H1 (cell line): ENCODE results near the gene PNLDC1. TPM values are rescaled to one million over a fixed set of nuclear protein-coding genes. Genes with fewer than 3 reads are reported as not detected.

Experiments
- CTCF ChIA-PET: fragments of 300-600 bp; sonication (Branson Sonifier 250); formaldehyde crosslinking; loops from one replicate; lab custom pipeline; 2021; ENCODE audit not compliant: partially characterized antibody; lab: Charles Lee
- POLR2A ChIA-PET: fragments of 300-600 bp; sonication (Branson Sonifier 250); formaldehyde crosslinking; loops from one replicate; lab custom pipeline; 2021; ENCODE audit warnings: inconsistent platforms; ENCODE audit not compliant: partially characterized antibody; lab: Charles Lee
- DNase-seq, 2 experiments: peaks; one replicate each; pipeline versions ENCODE4 v3.0.0 to v3.0.0-alpha.2; 2010 to 2022; ENCODE audit warnings: low spot score in 2 of 2, low read depth in 1 of 2, mixed read lengths in 1 of 2
- FAIRE-seq: peaks from 2 replicates; lab custom pipeline; 2011; peaks lifted over from hg19 to GRCh38; lab: Jason Lieb, UNC
- H2AFZ ChIP-seq: 2 replicates; pipeline ENCODE4 v1.8.1; 2012; ENCODE audit warnings: low read length, inconsistent platforms
- H2AK5ac ChIP-seq: 2 replicates; pipeline ENCODE4 v1.6.1; 2013; ENCODE audit warnings: low read depth, low read length
- H2BK120ac ChIP-seq: replicated peaks from 2 replicates; pipeline ENCODE3; 2013; ENCODE audit warnings: low read depth, low read length, inconsistent platforms
- H2BK12ac ChIP-seq: 2 replicates; pipeline ENCODE4 v1.6.1; 2013; ENCODE audit warnings: low read depth, low read length
- H2BK15ac ChIP-seq: 2 replicates; pipeline ENCODE4 v1.6.1; 2013; ENCODE audit warnings: low read length
- H2BK20ac ChIP-seq: 2 replicates; pipeline ENCODE4 v1.6.1; 2013; ENCODE audit warnings: low read length
- H2BK5ac ChIP-seq: 2 replicates; pipeline ENCODE4 v1.6.1; 2013; ENCODE audit warnings: low read depth, low read length
- H3K14ac ChIP-seq: 2 replicates; pipeline ENCODE4 v1.6.1; 2013; ENCODE audit warnings: inconsistent platforms; ENCODE audit not compliant: insufficient read length
- H3K18ac ChIP-seq: 2 replicates; pipeline ENCODE4 v1.6.1; 2013; ENCODE audit warnings: low read length; ENCODE audit errors: extremely low read depth
- H3K23ac ChIP-seq: 2 replicates; pipeline ENCODE4 v1.6.1; 2013; ENCODE audit warnings: inconsistent platforms; ENCODE audit not compliant: insufficient read length
- H3K23me2 ChIP-seq: 2 replicates; pipeline ENCODE4 v1.6.1; 2013; ENCODE audit warnings: low read depth, low read length
- H3K27ac ChIP-seq: 2 replicates; pipeline ENCODE4 v1.6.1; 2011; ENCODE audit warnings: low read depth, low read length, inconsistent platforms
- H3K27me3 ChIP-seq, 4 experiments: replicated peaks in 1 of 4; 1 replicate in 1 of 4; 2 replicates in 3 of 4; pipeline versions ENCODE4 v1.6.1 to v1.8.1; 2011 to 2013; ENCODE audit warnings: low read length in 3 of 4, mild to moderate bottlenecking in 3 of 4, inconsistent platforms in 2 of 4, mixed read lengths in 2 of 4, moderate library complexity in 1 of 4; ENCODE audit not compliant: control insufficient read depth in 3 of 4, insufficient read depth in 3 of 4; ENCODE audit errors: extremely low read depth in 1 of 4
- H3K36me3 ChIP-seq, 4 experiments: 2 replicates each; pipeline versions ENCODE4 v1.6.1 to v1.8.1; 2011 to 2013; ENCODE audit warnings: mild to moderate bottlenecking in 4 of 4, low read length in 3 of 4, moderate library complexity in 2 of 4, control low read depth in 1 of 4, inconsistent platforms in 1 of 4; ENCODE audit not compliant: insufficient read depth in 4 of 4, control insufficient read depth in 2 of 4
- H3K4ac ChIP-seq: replicated peaks from 2 replicates; pipeline ENCODE3; 2013; ENCODE audit warnings: low read length, low read depth, mixed read lengths, inconsistent platforms; ENCODE audit not compliant: insufficient read length
- H3K4me1 ChIP-seq, 4 experiments: replicated peaks in 1 of 4; 1 replicate in 1 of 4; 2 replicates in 3 of 4; pipeline versions ENCODE4 v1.6.1 to v1.8.1; 2011 to 2013; ENCODE audit warnings: low read length in 3 of 4, inconsistent platforms in 2 of 4, mixed read lengths in 1 of 4; ENCODE audit not compliant: insufficient read depth in 4 of 4, control insufficient read depth in 3 of 4
- H3K4me2 ChIP-seq, 2 experiments: 2 replicates each; pipeline versions ENCODE4 v1.6.1 to v1.8.1; 2011 to 2013; ENCODE audit warnings: low read depth in 2 of 2, low read length in 2 of 2, control low read depth in 1 of 2, inconsistent platforms in 1 of 2, mild to moderate bottlenecking in 1 of 2; ENCODE audit not compliant: insufficient read depth in 1 of 2
- H3K4me3 ChIP-seq, 4 experiments: fragments of 200-600, 300-600 bp in 1 of 4; sonication (generic), shearing (Covaris generic), sonication (Bioruptor Twin) in 1 of 4; 2 replicates each; pipeline versions ENCODE4 v1.5.1 to v1.8.1; 2011 to 2016; ENCODE audit warnings: low read length in 4 of 4, low read depth in 3 of 4, control low read depth in 2 of 4, inconsistent platforms in 2 of 4, mild to moderate bottlenecking in 2 of 4, mixed read lengths in 1 of 4, moderate library complexity in 1 of 4; ENCODE audit not compliant: insufficient read depth in 2 of 4; ENCODE audit errors: extremely low read depth in 1 of 4
- H3K56ac ChIP-seq: replicated peaks from 2 replicates; pipeline ENCODE3; 2013; ENCODE audit warnings: low read depth, mild to moderate bottlenecking, mixed read lengths, low read length, inconsistent platforms; ENCODE audit not compliant: insufficient read length
- H3K79me1 ChIP-seq: 2 replicates; pipeline ENCODE4 v1.6.1; 2013; ENCODE audit warnings: low read depth, low read length, control low read depth
- H3K79me2 ChIP-seq, 2 experiments: 2 replicates each; pipeline versions ENCODE4 v1.6.1 to v1.8.1; 2012 to 2013; ENCODE audit warnings: low read length in 2 of 2, mild to moderate bottlenecking in 2 of 2, inconsistent platforms in 1 of 2; ENCODE audit not compliant: insufficient read depth in 2 of 2, control insufficient read depth in 1 of 2
- H3K9ac ChIP-seq, 4 experiments: replicated peaks in 1 of 4; 1 replicate in 1 of 4; 2 replicates in 3 of 4; pipeline versions ENCODE4 v1.6.1 to v1.8.1; 2011 to 2013; ENCODE audit warnings: low read depth in 3 of 4, low read length in 3 of 4, control low read depth in 2 of 4, mild to moderate bottlenecking in 2 of 4, moderate library complexity in 2 of 4, inconsistent platforms in 1 of 4; ENCODE audit errors: extremely low read depth in 1 of 4
- H3K9me3 ChIP-seq, 2 experiments: 2 replicates each; pipeline versions ENCODE4 v1.6.1 to v1.8.1; 2012 to 2013; ENCODE audit warnings: mild to moderate bottlenecking in 2 of 2, moderate library complexity in 2 of 2, control low read depth in 1 of 2, inconsistent platforms in 1 of 2, low read depth in 1 of 2, low read length in 1 of 2, mixed read lengths in 1 of 2; ENCODE audit not compliant: insufficient read depth in 2 of 2
- H4K20me1 ChIP-seq, 2 experiments: replicated peaks in 1 of 2; 2 replicates each; pipeline versions ENCODE3 to v1.8.1; 2011 to 2013; ENCODE audit warnings: inconsistent platforms in 2 of 2, low read length in 2 of 2, mild to moderate bottlenecking in 1 of 2; ENCODE audit not compliant: insufficient read depth in 2 of 2, control insufficient read depth in 1 of 2
- H4K5ac ChIP-seq: 2 replicates; pipeline ENCODE4 v1.6.1; 2013; ENCODE audit warnings: low read length, low read depth, mixed read lengths, inconsistent platforms; ENCODE audit not compliant: insufficient read length
- H4K8ac ChIP-seq: 2 replicates; pipeline ENCODE4 v1.8.0; 2013; ENCODE audit warnings: mild to moderate bottlenecking, moderate library complexity, low read length, inconsistent platforms; ENCODE audit not compliant: insufficient read depth; ENCODE audit errors: extremely low read depth
- H4K91ac ChIP-seq: replicated peaks from 2 replicates; pipeline ENCODE3; 2013; ENCODE audit warnings: low read length, mixed read lengths, inconsistent platforms; ENCODE audit not compliant: insufficient read length
- CBX8 ChIP-seq: fragments of 300-800, 300-1000 bp; sonication (generic); IDR thresholded peaks from 2 replicates; pipeline ENCODE4 v1.7.1; 2016; ENCODE audit warnings: low read depth, low read length, borderline replicate concordance
- CTBP2 ChIP-seq: IDR thresholded peaks from 2 replicates; pipeline ENCODE4 v1.7.0; 2011; ENCODE audit warnings: borderline replicate concordance, mild to moderate bottlenecking, moderate library complexity, mixed read lengths, low read length; ENCODE audit not compliant: insufficient read depth, insufficient read length
- KDM5A ChIP-seq: fragments of 200-600 bp; IDR thresholded peaks from 2 replicates; pipeline ENCODE4 v1.7.1; 2012; ENCODE audit warnings: mild to moderate bottlenecking, low read length, inconsistent platforms, mixed read lengths
- NRF1 ChIP-seq: IDR thresholded peaks from 2 replicates; pipeline ENCODE4 v1.6.1; 2011; ENCODE audit warnings: mild to moderate bottlenecking, low read depth, low read length, improper control_type of control experiment
- RNF2 ChIP-seq: fragments of 200-900, 300-1000 bp; sonication (generic); IDR thresholded peaks from 2 replicates; pipeline ENCODE4 v1.7.1; 2016; ENCODE audit warnings: borderline replicate concordance, low read depth, mild to moderate bottlenecking, antibody characterized with exemption, low read length; ENCODE audit not compliant: poor library complexity, severe bottlenecking; ENCODE audit errors: missing control alignments
- SIRT6 ChIP-seq: IDR thresholded peaks from one replicate; pipeline ENCODE4 v1.7.1; 2012; ENCODE audit warnings: low read length, inconsistent platforms
- SP4 ChIP-seq: IDR thresholded peaks from 2 replicates; pipeline ENCODE4 v1.6.1; 2012; ENCODE audit warnings: low read length, inconsistent platforms
- WGBS, 2 experiments: shearing (Covaris generic) in 1 of 2; methylation state at CpG; one replicate each; pipeline versions ENCODE4 v1.1.6 to v1.1.7; 2013 to 2015; ENCODE audit warnings: low lambda C conversion rate in 2 of 2, mixed read lengths in 2 of 2, inconsistent platforms in 1 of 2, low coverage in 1 of 2, missing lambda C conversion rate in 1 of 2; ENCODE audit not compliant: insufficient replicate concordance in 2 of 2, insufficient coverage in 1 of 2, insufficient read length in 1 of 2; ENCODE audit errors: extremely low coverage in 1 of 2, missing lambda C conversion rate in 1 of 2; 5-methylcytosine and 5-hydroxymethylcytosine counted together
- polyA plus RNA-seq, 7 experiments: library from polyadenylated mRNA; depleted of rRNA in 3 of 7; stranded (reverse) in 5 of 7; unstranded in 2 of 7; fragments of >200 nt in 5 of 7; fragments of 200-250 nt in 2 of 7; gene quantifications; 1 replicate in 5 of 7; 2 replicates in 1 of 7; 4 replicates in 1 of 7; pipeline versions ENCODE4 v1.2.1 to v1.2.3, GENCODE V29; 2011 to 2013; ENCODE audit warnings: missing spikeins in 2 of 7, mixed read lengths in 2 of 7
- total RNA-seq: library from RNA; stranded (reverse); fragmentation: NEBNext Ultra II Directional; extraction: Animal tissue kit (Norgen Biotek cat#: 25700); gene quantifications from 2 replicates; pipeline ENCODE4 v1.2.1, GENCODE V29; 2021

PNLDC1 gene
- total and polyA plus RNA-seq, 2 of the 8 experiments (the other 6 are each of a cell fraction or from before 2014, with no cell fraction given), result 0.15 to 0.34 TPM

DNA sequence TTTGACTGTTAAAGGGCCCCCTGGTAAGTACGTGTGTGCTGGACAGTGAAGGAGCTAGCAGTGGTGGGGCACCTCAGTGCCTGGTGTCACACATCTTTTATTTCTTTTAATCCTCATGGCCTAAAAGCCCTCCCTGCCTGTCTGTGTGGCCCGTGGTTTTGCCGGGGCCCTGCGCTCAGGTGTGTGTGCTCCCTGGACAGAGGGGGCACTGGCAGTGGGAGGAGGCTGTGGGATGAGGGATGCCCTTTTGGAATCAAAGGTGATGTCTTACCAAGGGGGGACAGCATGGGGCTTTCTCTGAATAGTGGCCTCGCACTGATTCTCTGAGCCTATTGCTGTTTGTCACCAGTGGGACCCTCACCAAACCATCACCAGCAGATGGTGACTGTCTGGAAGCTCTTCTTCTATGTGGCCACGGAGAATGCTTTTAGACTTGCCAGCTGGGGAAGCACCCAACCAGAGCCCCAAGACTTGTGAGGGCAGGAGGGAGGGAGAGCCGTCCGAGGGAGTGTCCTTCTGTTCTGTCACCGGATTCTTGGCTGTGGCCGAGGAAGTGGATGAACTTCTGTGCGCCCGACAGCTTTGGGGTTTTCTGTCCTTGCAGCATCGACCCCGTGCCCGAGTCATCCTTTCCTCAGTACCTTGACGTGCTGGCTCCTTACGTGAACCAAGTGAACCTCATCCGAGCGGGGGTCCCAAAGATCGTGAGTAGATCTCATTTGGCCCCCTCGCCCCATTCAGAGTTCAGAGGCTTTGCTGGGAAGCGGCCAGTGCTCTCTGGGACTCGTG lies 18.1 kb downstream of the PNLDC1 start:
- Histone ChIP-seq H4K5ac (no peak overlapping the region), H2BK15ac (no peak overlapping the region), H3K18ac (no peak overlapping the region), H3K36me3 (no peaks in the 10 kb centered on the region), H3K27ac (no peak overlapping the region), H3K56ac (no peak overlapping the region), H2AK5ac (no peak overlapping the region), H3K79me1 (no peaks in the 10 kb centered on the region), H2BK5ac (no peak overlapping the region), H3K79me2 (no peaks in the 10 kb centered on the region; a peak in 1 of 4 replicates), H2AFZ (no peak overlapping the region), H3K23me2 (no peaks in the 10 kb centered on the region), H4K8ac (no peak overlapping the region; the same call in 1 of the 2 replicates), H3K14ac (no peak overlapping the region), H3K9me3 (no peaks in the 10 kb centered on the region), H3K4me2 (no peak overlapping the region), H3K4ac (no peak overlapping the region), H2BK120ac (no peak overlapping the region), H3K9ac (no peak overlapping the region), H2BK12ac (no peak overlapping the region), H3K23ac (no peak overlapping the region), H4K20me1 (peaks cover 0 to 2% of the 10 kb centered on the region in 2 experiments), H3K27me3 (no peaks in the 10 kb centered on the region), H3K4me3 (no peak overlapping the region), H4K91ac (no peak overlapping the region), H3K4me1 (peaks cover 0 to 11% (median 5%) of the 10 kb centered on the region in 4 experiments; a peak in 5 of 7 replicates), H2BK20ac (no peak overlapping the region)
- POLR2A ChIA-PET, result interaction anchor here (1.2 to 1.4 kb wide), 2 partner anchors 14 to 19 kb away, joined by 3 read pairs; no protein-coding TSS in a partner anchor
- TF ChIP-seq CBX8 (no peak), CTBP2 (no peak), SP4 (no peak), KDM5A (no peak), SIRT6 (no peak), NRF1 (no peak), RNF2 (no peak)
- no peak for DNase-seq
- CTCF ChIA-PET, result no interaction called here
- WGBS, 2 experiments, result 92% methylated on average over 23 of the region's 23 CpGs; no CpG with 5 or more reads in 1 of the 2 experiments
- no peak for FAIRE-seq
